HG02884 (cell line): ENCODE results near the gene HEMK1.

Experiments used
- ATAC-seq: cut with Tn5 transposase; IDR thresholded peaks from one replicate; pipeline ENCODE4 v1.9.1; 2021; ENCODE audit warnings: mild to moderate bottlenecking, moderate library complexity; ENCODE audit not compliant: unreplicated experiment

The HEMK1 gene

GRCh38 chr3:50612234-50612882, 43.0 kb downstream of the HEMK1 start:
- no peak for ATAC-seq

GRCh38 chr3:50612970-50613846, 43.9 kb downstream of the HEMK1 start:
- no peak for ATAC-seq

GRCh38 chr3:50615190-50615589, 45.9 kb downstream of the HEMK1 start:
- no peak for ATAC-seq

GRCh38 chr3:50616003-50616769, 46.9 kb downstream of the HEMK1 start:
- no peak for ATAC-seq

GRCh38 chr3:50616770-50617095, 47.4 kb downstream of the HEMK1 start:
- peak; percentile 64 for ATAC-seq

GRCh38 chr3:50617096-50617791, 47.9 kb downstream of the HEMK1 start, which contains the start of gene MAPKAPK3:
Gene MAPKAPK3, plus strand, starts transcription at chr3:50617151. Its CDS starts 415 bp downstream, at chr3:50617566.
- peak; percentile 7 for ATAC-seq

- ATAC-seq = no peak
Measured at GRCh38 chr3:50617911-50618481, 48.7 kb downstream of the HEMK1 start.

GRCh38 chr3:50620420-50620819, 51.1 kb downstream of the HEMK1 start:
- no peak for ATAC-seq

- no peak for ATAC-seq
Measured at GRCh38 chr3:50620820-50621219, 51.5 kb downstream of the HEMK1 start.

GRCh38 chr3:50622881-50623280, 53.6 kb downstream of the HEMK1 start:
- ATAC-seq = no peak

- ATAC-seq = no peak
Measured at GRCh38 chr3:50623840-50624474, 54.6 kb downstream of the HEMK1 start.

GRCh38 chr3:50624634-50625033, 55.3 kb downstream of the HEMK1 start:
- no peak for ATAC-seq

GRCh38 chr3:50625231-50626182, 56.2 kb downstream of the HEMK1 start:
- no peak for ATAC-seq

- ATAC-seq = no peak
Measured at GRCh38 chr3:50626401-50626800, 57.1 kb downstream of the HEMK1 start.

- ATAC-seq = no peak
Measured at GRCh38 chr3:50627407-50628051, 58.2 kb downstream of the HEMK1 start.

GRCh38 chr3:50628601-50629000, 59.3 kb downstream of the HEMK1 start:
- no peak for ATAC-seq

- no peak for ATAC-seq
Measured at GRCh38 chr3:50630394-50630793, 61.1 kb downstream of the HEMK1 start.

GRCh38 chr3:50630877-50631276, 61.6 kb downstream of the HEMK1 start:
- ATAC-seq = no peak

GRCh38 chr3:50632450-50632849, 63.1 kb downstream of the HEMK1 start:
- no peak for ATAC-seq
